HG02610 (cell line): ENCODE results near the gene APC2.

ENCODE experiments used
- ATAC-seq: cut with Tn5 transposase; IDR thresholded peaks from one replicate; pipeline ENCODE4 v1.9.1; 2021; ENCODE audit warnings: mild to moderate bottlenecking, moderate library complexity; ENCODE audit not compliant: unreplicated experiment

Gene APC2

DNA sequence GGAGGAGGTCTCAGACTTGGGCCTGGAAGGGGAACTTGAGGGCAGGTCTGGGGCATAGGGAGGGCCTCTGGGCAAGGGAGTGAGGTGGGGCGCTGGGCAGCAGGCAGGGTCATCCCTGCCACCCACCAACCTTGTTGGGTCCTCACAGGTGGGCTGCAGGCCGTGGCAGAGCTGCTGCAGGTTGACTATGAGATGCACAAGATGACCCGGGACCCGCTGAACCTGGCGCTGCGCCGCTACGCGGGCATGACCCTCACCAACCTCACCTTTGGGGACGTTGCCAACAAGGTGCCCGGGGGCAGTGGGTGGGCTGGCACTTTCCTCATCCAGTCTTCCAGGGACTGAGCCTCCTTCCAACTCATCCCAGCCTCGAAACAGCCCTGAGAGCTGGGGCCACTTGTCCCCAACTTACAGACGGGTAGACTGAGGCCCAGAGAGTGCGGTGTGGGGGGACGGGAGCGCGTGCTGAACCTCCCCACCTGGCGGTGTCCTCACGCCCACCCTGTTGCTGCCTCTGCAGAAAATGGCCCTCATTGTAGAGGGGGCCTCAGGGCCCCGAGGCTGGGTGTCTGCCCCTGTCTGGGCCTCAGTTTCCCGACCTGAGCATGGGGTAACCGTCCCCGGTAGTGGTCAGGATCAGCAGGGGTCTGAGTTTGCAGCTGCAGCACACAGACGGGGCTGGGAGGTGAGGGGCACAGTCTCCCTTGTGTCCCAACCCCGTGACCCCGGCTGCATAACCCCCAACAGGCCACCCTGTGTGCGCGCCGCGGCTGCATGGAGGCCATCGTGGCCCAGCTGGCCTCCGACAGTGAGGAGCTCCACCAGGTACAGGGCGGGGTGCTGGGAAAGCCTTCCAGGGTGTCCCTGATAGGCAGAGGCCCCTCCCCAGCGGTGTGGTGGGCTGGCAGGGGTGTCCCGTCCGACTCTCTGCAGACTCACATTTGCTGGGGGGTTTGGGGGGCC lies 10.4 kb downstream of the APC2 start:
- no peak for ATAC-seq

DNA sequence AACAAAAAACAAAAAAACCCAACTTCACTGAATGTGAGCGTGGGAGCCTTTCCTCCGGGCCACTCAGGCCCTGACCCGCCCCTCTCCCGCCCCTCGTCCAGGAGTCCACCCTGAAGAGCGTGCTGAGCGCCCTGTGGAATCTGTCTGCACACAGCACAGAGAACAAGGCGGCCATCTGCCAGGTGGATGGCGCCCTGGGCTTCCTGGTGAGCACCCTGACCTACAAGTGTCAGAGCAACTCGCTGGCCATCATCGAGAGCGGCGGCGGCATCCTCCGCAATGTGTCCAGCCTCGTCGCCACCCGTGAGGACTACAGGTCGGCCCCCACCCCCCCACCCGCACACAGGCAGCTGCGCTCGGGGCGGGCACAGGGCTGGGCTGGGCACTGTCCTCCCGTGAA lies 11.9 kb downstream of the APC2 start:
- no peak for ATAC-seq

DNA sequence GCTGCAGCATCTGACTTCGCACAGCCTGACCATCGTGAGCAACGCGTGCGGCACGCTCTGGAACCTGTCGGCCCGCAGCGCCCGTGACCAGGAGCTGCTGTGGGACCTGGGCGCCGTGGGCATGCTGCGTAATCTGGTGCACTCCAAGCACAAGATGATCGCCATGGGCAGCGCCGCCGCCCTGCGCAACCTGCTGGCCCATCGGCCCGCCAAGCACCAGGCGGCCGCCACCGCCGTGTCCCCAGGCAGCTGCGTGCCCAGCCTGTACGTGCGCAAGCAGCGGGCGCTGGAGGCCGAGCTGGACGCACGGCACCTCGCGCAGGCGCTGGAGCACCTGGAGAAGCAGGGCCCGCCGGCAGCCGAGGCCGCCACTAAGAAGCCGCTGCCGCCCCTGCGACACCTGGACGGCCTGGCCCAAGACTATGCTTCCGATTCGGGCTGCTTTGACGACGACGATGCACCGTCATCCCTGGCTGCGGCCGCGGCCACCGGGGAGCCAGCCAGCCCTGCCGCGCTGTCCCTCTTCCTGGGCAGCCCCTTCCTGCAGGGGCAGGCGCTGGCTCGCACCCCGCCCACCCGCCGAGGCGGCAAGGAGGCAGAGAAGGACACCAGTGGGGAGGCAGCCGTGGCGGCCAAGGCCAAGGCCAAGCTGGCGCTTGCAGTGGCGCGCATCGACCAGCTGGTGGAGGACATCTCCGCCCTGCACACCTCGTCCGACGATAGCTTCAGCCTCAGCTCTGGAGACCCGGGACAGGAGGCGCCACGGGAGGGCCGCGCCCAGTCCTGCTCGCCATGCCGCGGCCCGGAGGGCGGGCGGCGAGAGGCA lies 15.5 kb downstream of the APC2 start:
- no peak for ATAC-seq

DNA sequence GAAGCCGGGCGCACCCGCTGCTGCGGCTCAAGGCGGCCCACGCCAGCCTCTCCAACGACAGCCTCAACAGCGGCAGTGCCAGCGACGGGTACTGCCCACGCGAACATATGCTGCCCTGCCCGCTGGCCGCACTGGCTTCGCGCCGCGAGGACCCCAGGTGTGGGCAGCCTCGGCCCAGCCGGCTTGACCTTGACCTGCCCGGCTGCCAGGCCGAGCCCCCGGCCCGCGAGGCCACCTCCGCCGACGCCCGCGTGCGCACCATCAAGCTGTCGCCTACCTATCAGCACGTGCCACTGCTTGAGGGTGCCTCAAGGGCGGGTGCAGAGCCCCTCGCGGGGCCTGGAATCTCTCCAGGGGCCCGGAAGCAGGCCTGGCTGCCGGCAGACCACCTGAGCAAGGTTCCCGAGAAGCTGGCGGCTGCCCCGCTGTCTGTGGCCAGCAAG lies 16.1 kb downstream of the APC2 start:
- ATAC-seq = no peak

DNA sequence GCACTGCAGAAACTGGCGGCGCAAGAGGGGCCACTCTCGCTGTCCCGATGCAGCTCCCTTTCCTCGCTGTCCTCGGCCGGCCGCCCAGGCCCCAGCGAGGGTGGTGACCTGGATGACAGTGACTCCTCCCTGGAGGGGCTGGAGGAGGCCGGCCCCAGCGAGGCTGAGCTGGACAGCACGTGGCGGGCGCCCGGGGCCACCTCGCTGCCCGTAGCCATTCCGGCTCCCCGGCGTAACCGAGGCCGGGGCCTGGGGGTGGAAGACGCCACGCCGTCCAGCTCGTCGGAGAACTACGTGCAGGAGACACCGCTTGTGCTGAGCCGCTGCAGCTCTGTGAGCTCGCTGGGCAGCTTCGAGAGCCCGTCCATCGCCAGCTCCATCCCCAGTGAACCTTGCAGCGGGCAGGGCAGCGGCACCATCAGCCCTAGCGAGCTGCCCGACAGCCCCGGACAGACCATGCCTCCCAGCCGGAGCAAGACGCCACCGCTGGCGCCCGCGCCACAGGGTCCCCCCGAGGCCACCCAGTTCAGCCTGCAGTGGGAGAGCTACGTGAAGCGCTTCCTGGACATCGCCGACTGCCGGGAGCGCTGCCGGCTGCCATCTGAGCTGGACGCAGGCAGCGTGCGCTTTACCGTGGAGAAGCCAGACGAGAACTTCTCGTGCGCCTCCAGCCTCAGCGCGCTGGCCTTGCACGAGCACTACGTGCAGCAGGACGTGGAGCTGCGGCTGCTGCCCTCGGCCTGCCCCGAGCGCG lies 16.7 kb downstream of the APC2 start:
- no peak for ATAC-seq

DNA sequence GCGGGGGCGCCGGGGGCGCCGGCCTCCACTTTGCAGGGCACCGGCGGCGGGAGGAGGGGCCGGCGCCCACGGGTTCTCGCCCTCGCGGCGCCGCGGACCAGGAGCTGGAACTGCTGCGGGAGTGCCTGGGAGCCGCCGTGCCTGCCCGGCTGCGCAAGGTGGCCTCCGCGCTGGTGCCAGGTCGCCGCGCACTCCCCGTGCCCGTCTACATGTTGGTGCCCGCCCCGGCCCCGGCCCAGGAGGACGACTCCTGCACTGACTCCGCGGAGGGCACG lies 17.2 kb downstream of the APC2 start:
- ATAC-seq = no peak

DNA sequence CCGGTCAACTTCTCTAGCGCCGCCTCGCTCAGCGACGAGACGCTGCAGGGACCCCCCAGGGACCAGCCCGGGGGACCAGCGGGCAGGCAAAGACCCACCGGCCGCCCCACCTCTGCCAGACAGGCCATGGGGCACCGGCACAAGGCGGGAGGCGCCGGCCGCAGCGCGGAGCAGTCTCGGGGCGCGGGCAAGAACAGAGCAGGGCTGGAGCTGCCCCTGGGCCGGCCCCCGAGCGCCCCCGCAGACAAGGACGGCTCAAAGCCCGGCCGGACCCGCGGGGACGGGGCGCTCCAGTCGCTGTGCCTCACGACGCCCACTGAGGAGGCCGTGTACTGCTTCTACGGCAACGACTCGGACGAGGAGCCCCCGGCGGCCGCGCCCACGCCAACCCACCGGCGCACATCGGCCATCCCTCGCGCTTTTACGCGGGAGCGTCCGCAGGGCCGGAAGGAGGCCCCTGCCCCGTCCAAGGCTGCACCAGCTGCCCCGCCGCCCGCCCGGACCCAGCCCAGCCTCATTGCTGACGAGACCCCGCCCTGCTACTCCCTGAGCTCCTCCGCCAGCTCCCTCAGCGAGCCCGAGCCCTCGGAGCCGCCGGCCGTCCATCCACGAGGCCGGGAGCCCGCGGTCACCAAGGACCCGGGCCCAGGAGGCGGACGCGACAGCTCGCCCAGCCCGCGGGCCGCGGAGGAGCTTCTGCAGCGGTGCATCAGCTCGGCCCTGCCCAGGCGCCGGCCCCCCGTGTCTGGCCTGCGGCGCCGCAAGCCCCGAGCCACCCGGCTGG lies 17.8 kb downstream of the APC2 start:
- no peak for ATAC-seq

DNA sequence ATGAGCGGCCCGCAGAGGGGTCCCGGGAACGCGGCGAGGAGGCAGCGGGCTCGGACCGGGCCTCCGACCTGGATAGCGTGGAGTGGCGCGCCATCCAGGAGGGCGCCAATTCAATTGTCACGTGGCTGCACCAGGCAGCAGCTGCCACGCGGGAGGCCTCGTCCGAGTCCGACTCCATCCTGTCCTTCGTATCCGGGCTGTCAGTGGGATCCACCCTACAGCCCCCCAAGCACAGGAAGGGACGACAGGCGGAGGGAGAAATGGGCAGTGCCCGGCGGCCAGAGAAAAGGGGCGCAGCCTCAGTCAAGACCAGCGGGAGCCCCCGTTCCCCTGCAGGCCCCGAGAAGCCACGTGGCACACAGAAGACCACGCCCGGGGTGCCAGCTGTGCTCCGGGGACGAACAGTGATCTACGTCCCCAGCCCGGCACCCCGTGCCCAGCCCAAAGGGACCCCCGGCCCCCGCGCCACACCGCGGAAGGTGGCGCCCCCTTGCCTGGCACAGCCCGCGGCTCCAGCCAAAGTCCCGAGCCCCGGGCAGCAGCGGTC lies 18.4 kb downstream of the APC2 start:
- ATAC-seq = no peak

DNA sequence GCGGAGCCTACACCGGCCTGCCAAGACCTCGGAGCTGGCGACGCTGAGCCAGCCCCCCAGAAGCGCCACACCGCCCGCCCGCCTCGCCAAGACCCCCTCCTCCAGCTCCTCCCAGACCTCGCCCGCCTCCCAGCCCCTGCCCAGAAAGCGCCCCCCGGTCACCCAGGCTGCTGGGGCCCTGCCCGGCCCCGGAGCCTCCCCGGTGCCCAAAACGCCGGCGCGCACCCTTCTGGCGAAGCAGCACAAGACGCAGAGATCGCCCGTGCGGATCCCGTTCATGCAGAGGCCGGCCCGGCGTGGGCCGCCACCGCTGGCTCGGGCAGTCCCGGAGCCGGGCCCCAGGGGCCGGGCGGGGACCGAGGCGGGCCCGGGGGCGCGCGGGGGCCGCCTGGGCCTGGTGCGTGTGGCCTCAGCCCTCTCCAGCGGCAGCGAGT lies 18.9 kb downstream of the APC2 start:
- ATAC-seq = no peak

DNA sequence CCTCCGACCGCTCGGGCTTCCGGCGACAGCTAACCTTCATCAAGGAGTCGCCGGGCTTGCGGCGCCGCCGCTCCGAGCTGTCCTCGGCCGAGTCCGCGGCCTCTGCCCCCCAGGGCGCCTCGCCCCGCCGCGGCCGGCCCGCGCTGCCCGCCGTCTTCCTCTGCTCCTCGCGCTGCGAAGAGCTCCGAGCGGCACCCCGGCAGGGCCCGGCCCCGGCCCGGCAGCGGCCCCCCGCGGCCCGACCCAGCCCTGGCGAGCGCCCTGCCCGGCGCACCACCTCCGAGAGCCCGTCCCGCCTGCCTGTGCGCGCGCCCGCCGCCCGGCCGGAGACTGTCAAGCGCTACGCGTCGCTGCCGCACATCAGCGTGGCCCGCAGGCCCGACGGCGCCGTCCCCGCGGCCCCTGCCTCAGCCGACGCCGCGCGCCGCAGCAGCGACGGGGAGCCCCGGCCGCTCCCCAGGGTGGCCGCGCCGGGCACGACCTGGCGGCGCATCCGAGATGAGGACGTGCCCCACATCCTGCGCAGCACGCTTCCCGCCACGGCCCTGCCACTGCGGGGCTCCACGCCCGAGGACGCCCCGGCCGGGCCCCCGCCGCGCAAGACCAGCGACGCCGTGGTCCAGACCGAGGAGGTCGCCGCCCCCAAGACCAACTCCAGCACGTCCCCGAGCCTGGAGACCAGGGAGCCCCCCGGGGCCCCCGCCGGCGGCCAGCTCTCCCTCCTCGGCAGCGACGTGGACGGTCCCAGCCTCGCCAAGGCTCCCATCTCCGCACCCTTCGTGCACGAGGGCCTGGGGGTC lies 19.5 kb downstream of the APC2 start:
- ATAC-seq = no peak

DNA sequence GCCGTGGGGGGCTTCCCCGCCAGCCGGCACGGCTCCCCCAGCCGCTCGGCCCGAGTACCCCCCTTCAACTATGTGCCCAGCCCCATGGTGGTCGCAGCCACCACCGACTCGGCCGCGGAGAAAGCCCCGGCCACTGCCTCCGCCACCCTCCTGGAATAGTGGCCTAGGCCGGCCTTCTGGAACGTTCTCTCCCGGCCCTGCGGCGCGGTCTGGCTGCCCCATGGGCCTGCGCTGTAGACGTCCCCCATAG lies 20.1 kb downstream of the APC2 start:
- ATAC-seq = no peak

DNA sequence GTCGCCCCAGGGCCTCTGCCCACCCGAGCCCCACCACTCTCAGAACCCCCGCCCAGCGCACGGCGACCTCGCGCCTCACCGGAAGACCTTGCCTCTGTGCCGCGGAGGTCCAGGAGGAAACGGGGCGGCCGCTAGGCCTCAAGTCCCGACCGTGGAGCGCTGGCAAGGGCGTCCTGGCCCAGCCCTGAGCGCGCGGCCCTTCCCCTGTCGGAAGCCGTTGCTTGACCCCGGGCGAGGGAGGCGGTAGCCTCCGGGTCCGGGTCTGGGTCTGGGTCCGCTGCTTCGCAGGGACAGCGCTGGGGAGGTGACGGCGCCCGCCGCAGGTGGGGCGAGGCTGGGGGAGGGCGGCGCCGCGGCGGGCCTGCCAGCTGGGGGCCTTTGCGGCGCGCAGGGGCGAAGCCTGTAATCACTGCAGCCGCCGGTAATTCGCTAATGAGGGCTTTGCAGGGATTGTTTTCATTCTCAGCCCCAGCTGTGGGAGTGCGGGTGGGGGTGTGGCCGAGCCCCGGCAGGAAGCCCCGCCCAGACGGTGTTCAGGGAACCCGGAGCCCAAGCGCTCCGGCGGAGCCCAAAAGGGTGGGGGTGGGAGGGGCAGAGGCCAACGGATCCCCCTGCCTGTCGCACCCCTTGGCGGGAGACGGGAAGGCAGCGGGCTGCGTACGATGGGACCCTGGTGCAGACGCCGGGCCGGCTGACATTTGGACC lies 20.5 kb downstream of the APC2 start:
- no peak for ATAC-seq

DNA sequence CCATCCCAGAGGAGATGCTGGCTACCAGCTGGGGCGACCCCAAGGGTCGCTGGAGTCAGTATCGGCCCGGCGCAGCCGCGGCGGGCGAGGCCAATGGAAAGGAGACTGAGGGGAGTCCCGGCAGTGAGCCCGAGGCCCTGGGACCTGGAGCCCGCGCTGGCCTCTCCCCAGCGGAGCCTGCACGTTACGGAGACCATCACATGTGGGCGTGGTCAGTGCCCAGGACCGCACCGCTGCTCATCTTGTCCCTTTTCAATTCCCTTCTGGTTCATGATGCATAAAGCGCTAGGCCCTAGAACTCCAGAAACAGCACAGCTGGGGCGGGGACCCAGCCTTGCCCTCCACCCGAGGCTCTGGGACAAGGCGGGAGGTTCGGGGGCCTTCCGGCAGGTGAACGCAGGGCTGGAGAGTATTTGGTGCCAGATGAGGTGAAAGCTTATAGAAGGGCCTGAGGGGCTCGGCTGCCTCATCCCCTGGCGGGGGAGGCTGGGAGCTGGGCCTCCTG lies 21.1 kb downstream of the APC2 start:
- no peak for ATAC-seq

DNA sequence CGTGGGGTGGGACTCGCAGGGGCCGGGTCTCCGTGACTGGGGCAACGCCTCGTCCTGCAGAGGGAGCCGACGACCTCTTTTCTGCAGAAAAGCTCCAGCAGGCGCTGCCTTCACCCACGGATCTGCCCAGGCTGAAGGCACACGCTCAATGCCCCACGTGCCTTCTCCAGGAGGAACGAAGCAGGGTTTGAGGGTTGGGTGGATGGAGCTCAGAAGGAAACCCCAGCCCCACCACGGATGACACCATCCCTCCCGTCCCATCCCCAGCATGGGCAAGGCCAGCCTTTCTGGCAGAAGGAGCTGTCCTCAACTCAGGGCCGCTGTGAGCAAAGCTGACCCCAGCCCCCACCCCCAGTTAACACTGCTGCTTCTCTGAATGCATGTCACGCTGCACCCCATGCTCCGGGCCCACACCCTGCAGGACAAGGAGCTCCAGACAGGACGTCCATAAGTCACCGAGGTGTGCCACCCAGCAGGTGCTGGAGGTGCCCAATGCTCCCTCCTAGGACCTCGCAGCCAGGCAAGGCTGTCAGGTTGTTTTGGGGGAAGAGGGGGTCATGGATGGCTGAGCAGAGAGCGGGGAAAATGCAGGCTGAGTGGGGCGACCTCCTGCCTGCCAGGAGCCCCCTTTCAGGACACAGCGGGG lies 21.7 kb downstream of the APC2 start:
- no peak for ATAC-seq

DNA sequence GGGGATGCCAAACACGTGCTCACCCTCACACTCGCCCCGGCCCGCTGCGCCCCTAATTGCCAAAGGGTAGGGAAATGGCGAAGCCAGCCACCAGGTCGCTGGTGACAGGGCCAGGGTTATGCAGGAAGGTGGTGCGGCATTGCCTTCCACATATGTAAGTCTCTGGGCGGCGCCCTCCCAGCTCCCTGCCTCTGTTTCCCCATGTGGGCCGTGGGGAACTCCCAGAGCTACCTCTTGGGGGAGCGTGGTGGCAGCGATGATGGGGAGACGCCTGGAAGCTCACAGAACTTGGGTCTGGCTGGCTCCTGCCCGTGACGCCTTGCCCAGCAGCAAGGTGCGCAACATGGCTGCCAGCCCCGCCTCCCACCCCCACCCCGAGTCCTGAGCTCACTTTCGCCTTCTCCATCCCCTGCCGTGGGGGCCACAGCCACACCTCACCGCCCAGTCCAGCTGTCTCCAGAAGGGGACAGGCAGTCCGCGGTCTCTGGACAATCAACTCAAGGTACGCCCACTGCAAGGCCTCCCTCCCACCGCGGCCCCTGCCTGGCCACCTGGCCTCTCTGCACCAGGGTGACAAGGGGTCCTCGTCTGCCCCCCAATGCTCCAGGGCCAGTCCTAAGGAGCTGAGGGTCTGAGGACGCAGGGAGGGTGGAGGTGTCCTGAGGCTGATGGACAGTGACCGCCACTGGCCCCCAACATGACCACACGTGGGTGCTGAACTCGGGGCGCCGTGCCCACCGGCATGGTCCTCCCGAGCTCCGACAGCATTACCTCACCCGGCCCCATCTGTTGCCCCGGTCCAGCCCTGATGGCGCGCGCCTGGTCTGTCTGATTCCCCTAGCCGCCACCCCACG lies 22.5 kb downstream of the APC2 start:
- no peak for ATAC-seq

DNA sequence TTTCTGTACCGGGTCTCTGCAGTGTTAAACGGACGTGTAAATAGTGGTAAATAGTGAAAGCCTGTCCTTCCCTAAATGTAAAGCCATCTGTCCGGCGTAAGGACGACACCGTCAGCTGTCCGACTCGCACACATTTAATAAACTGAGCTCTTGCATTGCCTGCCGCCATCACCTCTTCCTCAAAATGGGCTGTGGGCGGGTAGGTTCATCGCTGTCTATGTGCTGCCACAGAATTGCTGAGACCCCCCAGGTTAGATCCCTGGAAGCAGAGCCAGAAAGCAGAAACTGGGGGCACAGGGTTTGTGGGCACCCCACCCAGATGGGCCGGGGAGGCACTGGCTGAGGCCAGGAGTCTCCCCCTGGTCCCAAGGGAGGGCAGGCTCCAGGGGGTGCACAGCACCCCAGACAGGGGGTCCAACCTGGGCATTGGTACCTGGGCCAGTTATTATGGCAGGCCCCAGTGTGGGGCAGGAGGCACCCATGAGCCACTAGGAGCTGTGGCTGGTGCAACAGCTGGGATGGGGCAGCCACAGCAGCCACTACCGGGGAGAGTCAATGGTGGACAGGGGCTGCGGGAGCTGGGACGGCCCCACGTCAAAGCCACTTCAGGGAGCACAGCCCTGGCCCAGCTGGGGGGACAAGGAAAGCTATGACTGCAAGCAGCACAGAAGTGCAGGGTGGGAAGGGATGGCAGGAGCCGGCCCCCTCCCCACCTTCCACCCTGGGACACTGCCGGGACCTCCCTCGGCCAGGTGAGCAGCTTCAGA lies 23.3 kb downstream of the APC2 start:
- no peak for ATAC-seq
